ENCODE data around the gene UBR4. TPM values are rescaled to one million over a fixed set of nuclear protein-coding genes. Genes with fewer than 3 reads are reported as not detected.

The UBR4 gene
- total RNA-seq, 1 experiment from 2014 or later: 107 TPM

GRCh38 chr1:19070197-19070651 is 139.8 kb downstream of the UBR4 start:
- Histone ChIP-seq H3K36me3 (ENCODE audit: control insufficient read depth in 1 of 2, insufficient read depth in 2 of 2, low read length in 2 of 2) (peaks cover 7 to 12% of the 10 kb centered on the region in 2 experiments; a peak in 2 of 4 replicates), H2AFZ (ENCODE audit: low read depth, low read length, poor library complexity, severe bottlenecking) (no peak overlapping the region), H3K27me3 (ENCODE audit: insufficient read depth, low read length) (no peaks in the 10 kb centered on the region), H3K27ac (ENCODE audit: low read depth, low read length) (no peak overlapping the region), H3K4me2 (ENCODE audit: low read length) (no peak overlapping the region), H3K79me2 (ENCODE audit: insufficient read depth, low read length) (no peaks in the 10 kb centered on the region), H3K9ac (ENCODE audit: low read length) (no peak overlapping the region), H3K9me2 (ENCODE audit: insufficient read depth) (no peaks in the 10 kb centered on the region), H3K4me1 (ENCODE audit: control insufficient read depth in 1 of 2, insufficient read depth in 2 of 2, low read length in 2 of 2) (peaks cover 19 to 22% of the 10 kb centered on the region in 2 experiments), H3K9me3 (ENCODE audit: control insufficient read depth in 1 of 2, insufficient read depth in 1 of 2, low read depth in 1 of 2, low read length in 2 of 2) (no peaks in the 10 kb centered on the region), H4K20me1 (ENCODE audit: insufficient read depth) (no peaks in the 10 kb centered on the region), H3K4me3 (replicated peaks in 1 of 2; ENCODE audit: low read depth in 1 of 2, low read length in 2 of 2) (no peak overlapping the region)
- intact Hi-C loops (cut with micrococcal nuclease): no loop called here
- ChIA-PET RAD21 (ENCODE audit: low non-redundant PET in 1 of 2, low total read pairs in 2 of 2, uncharacterized antibody in 2 of 2, unreplicated experiment in 2 of 2) (interaction anchor here in 1 of 2 experiments (0.6 kb wide), 1 partner anchor 44 kb away, joined by 3 read pairs; no protein-coding TSS in a partner anchor), POLR2A (no interaction called here), CTCF (no interaction called here)
- no peak for DNase-seq (ENCODE audit: low read depth, low spot score)
- ATAC-seq: no peak
- BruUV-seq (replicated peaks): no TSS peak
- TF ChIP-seq YY1 (IDR thresholded peaks at IDR 0.05; ENCODE audit: extremely low read depth, insufficient replicate concordance, low read depth, low read length) (no peak), EGR1 (IDR thresholded peaks at IDR 0.05; ENCODE audit: low read depth) (no peak), CBX3 (IDR thresholded peaks at IDR 0.05; ENCODE audit: low read depth) (no peak), REST (IDR thresholded peaks at IDR 0.05; ENCODE audit: low read depth) (no peak), CEBPB (IDR thresholded peaks at IDR 0.05; ENCODE audit: low read depth) (no peak), JUND (IDR thresholded peaks at IDR 0.05) (no peak), ELF1 (IDR thresholded peaks at IDR 0.05; ENCODE audit: borderline replicate concordance, low read depth) (no peak)

Measured in HCT116 (cell line).